Right hindlimb (tissue), 1 donor: Measurements from ENCODE around the gene NKAPD1.
"Not testable (repeated sequence)": the region's sequence is repeated elsewhere in the genome, so short reads cannot be mapped to it uniquely, and the experiment has no call there.

ENCODE experiments used
- DNase-seq: peaks from one replicate; pipeline ENCODE4 v3.0.0-alpha.2; 2018

The NKAPD1 gene

DNA sequence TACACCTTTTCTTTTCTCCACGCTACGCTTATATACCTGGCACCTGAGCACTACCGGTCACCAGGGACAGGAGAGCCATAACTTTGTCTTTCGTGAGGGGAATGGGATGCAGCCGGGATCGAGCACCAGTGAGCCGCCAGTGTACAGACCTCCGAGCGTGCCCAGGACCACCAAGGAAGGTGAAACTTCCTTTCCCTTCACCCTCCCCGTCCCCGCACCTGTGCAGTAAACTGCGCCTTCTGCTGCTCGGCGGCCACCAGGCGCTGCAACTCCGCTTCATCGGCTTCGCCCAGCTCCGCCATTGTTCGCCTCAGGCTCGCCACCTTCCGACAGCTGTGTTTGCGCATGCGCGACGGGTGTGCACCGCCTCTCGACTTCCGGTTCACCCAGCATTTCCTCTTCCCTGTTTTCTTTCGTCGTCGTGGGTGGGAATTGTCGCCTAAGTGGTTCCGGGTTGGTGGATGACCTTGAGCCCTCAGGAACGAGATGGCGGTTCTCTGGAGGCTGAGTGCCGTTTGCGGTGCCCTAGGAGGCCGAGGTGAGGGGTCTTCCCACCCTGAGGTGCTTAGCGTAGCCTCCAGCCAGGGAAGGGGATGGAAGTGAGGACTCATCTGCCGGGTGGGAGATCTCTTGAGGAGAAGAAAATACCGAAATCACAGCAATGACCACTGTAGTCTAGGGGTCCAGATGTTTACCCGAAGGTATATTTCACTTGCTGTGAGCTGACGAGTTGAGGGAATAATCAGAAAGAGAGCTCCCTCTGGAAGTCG lies 12.5 kb downstream of the NKAPD1 start, which contains the start of the genes SDHD and TIMM8B:
Gene SDHD, plus strand, starts transcription at position 452 of the 770 bp plus-strand sequence. Its CDS starts 35 bp downstream, at position 487.
Gene TIMM8B, minus strand, starts transcription at position 335 of the 770 bp plus-strand sequence. Its CDS starts 33 bp downstream, at position 302.
- DNase-seq: peak; percentile 97

DNA sequence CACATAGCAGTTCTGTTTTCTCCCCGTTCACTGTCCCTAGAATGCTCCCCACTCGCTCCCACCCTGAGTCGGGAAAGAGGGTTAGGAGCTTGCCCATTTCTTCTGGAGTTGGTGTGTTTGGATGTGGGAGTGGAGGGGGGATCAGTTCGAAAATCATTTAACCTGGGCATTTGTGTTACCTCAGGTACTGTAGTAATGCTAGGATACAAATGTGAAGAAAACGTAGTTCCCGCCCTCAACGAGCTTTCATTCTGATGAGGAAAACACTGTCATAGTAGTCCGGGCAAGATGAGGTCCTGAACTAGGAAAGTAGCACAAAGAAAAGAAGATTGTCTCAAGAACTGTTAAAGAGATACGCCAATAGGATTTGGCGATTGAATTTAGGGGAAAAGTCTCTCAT lies 13.1 kb downstream of the NKAPD1 start:
- DNase-seq: no peak

DNA sequence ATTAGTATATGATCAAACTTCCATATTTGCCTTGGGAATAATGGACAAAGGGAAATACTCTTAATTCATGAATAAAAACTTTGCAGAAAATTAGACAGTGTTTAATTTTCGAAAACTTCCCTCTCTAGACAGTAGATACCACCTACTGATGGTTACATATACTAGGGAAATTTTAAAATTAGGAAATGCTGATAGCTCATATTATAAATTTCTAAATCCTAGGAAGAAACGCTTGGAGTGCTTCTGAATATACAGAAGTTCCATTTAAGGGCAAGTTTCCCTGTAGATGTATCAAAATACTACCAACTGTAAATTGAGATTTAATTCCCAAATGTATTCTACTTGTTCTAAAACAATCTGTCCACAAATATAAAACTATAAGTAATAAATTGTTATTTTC lies 21.2 kb downstream of the NKAPD1 start:
- DNase-seq: not testable (repeated sequence)

DNA sequence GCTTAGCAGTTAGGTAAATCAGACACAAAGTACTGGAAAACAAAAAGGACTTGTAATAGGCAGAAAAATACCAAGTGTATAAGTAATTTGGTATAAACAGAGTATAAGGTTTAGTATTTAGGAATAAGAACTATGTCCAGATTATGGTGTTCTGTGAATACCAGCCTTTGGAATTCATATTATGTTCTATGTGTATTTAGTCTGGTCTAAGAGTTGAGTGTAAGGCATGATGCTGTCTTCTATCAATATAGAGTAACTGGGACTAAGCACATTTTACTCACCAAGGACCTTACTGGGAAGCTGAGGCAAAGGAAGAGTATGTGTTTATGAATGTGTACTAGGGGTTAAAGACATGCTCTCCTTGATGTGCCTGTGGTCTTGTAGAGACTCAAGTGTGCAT lies 22.1 kb downstream of the NKAPD1 start:
- no peak for DNase-seq

DNA sequence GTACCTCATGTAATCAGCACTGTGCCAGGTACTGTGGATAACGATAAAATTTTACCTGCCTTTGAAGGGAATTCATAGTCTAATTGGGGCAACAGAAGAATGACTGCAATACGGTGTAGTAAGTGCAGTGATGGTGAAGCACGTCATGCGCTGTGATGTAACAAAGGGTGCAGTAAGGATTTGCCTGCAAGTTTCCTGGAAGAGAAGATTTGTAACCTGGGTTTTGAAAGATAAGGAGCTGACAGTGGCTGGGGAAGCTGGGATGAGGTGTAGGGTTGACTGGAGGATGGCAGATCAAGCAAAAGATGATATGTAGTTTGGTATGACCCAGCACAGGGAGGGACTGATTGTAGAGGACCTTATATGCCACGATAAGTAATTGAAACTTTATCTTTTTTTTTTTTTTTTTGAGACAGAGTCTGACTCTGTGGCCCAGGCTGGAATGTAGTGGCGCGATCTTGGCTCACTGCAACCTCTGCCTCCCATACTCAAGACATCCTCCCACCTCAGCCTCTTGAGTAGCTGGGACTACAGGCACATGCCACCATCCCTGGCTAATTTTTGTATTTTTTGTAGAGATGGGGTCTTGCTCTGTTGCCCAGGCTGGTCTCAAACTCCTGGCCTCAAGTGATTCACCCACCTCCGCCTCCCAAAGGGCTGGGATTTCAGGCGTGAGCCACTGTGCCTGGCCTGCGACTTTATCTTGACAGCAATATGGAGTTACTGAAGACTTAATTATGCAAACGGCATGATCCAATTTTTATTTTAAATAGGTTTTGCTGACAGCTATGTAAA lies 23.8 kb downstream of the NKAPD1 start:
- no peak for DNase-seq

DNA sequence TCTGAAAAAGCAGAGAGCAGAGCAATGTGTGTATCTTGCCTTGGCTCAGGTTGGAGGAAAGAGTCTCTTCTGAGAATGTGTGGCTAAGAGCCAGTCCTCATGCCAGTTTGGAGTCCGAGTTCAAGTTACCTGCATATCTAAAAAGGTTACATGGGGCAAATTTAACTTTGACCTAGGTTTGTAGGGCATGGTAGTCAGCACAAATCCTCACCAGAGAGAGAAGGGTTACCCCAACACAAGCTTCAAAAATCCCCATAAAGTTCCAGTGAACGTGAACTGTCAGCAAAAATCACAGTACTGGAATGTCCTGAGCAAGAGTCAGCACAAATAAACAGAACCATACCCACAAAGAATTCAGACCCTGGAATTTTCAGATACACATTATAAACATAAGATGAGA lies 26.4 kb downstream of the NKAPD1 start:
- DNase-seq: no peak

DNA sequence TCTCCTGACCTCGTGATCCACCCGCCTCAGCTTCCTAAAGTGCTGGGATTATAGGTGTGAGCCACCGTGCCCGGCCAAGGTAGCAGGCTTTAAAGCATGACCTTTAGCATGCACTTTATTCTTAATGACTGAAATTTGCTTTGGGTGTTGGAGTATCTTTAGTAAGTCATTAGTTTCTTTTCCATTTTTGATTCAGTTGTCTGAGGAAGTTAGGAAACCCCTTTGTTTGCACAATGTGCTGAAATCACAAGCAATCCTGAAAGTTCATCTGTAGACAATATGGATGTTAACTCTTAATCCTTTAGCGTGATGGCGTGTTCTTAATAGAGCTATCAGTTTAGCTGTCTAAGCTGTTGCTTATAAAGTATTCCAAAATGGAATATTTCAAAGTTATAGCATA lies 29.3 kb downstream of the NKAPD1 start:
- DNase-seq: no peak

DNA sequence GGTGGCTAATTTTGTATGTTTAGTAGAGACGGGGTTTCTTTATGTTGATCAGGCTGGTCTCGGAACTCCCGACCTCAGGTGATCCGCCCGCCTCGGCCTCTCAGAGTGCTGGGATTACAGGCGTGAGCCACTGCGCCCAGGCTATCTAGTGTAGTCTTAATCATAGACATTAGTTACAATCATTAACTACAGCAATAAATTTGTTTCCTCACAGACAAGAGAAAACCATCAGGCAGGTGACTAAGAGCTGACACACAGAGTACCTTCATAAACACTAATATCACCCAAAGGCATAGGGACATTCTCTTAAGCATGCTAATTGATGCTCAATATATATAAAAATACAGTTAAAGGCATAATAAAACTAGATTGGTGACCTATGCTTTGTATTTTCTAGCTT lies 32.0 kb downstream of the NKAPD1 start:
- DNase-seq: no peak

DNA sequence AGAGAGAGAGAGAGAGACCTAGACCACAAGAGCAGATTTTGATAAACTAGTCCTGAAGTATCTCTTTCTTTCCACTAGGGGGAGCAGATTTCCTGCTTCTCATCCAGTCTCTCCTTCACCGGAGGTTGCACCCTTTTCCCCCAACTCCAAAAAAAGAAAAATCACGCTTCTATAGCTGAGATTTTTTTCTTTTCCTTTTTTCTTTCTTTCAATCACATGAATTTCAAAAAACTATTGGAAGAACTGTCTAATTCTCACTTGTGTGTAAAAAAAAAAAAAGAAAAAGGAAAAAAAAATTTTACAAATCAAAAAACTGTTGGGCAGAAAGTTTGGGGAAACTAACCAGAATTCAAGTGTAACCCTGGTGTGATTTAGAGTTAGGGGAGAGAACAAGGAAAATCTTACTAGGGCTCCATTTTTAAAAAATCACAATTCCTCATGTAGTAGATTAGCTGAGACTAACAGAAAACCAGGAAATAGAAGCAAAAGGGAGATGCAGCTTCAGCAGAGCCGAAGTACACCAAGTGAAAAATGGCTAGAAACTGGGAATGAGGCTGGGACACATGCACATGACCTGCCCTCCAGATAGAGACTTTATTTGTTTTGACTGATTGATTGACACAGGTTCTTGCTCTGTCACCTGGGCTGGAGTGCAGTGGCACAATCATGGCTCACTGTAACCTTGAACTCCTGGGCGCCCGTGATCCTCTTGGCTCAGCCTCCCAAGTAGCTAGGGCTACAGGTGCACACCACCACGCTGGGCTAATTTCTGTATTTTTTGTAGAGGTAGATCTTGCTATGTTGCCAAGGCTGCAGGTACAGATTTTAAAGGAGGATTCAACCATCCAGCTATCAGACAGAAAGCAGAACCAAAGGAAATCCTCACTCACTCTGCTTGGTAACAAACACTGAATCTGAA lies 39.7 kb downstream of the NKAPD1 start:
- DNase-seq: no peak

DNA sequence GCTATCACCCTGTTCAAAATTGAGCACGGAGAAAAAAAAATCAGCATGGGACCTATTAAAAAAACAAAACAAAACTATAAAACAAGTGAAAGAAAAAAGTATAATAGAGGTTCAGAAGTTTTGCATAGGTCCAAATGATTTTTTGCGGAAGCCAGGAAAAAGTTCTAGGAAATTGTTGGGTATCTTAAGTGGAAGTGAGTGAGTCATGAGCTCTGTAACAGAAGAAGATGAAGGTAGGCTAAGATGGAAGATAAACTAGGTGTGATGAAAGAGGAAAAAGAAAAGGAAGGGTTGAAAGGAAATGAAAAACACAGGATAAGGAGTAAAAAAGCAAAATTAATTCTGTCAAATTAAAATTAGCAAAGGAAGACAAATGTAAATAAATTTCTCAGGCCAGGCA lies 40.4 kb downstream of the NKAPD1 start:
- no peak for DNase-seq

DNA sequence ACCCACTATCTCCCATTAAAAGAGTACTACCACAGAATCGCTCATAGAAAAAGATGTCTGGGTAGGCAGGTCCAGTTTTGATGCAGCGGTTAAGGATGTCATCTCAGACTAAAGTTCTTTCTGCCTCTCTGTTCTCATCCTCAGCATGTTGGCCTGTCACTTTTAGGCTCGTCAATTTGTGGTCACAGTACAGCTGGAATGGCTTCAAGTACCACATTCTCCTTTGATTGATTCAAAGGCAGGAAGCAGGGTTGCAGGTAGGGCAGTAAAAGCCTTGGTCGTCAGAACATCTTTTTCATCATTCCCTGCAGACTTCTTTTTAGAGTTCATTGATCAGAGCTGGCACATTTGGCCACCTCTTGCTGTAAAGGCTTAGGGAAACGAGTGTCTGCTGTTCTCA lies 41.3 kb downstream of the NKAPD1 start:
- no peak for DNase-seq

DNA sequence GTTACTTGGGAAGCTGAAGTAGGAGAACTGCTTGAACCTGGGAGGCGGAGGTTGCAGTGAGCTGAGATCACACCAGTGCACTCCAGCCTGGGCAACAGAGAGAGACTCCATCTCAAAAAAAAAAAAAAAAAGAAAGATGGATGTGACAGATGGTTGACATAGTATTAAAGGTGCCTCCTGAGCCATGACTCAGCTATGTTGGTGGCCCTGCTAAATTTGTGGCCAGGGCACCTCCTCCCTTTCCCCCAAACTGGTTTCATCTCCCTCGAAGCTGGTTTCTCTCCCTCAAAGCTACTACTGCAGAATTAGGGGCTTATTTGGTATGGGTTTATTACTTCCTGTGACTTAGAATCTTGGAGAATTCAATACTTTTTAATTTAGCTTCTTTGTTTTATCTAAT lies 44.1 kb downstream of the NKAPD1 start:
- DNase-seq: no peak

DNA sequence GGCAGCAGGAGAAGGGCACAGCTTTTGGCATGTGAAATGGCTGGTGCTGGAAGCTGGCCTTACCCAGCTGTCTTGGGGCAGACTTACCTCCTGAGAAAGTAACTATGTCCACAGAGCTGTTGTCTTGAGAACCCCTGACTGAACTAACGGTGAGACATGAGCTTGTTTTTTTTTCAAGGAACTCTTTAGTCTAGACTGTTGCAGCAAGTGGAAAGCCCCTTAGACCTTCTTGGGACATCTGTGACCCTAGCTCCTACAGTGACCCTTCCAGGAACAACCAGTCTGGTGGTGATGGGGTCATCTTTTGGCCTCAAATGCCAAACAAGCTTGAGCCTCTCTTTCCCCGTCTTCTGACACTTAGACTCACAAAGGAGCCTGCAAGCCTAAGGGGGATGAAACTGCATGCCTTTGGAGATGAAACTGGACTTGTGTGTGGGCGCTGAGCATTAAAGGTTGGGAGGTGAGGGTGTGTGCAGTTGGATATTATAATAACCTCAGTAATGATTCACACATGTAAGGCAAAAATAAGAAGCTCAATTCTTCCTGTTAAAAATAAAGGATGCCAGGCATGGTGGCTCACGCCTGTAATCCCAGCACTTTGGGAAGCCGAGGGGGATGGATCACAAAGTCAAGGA lies 48.0 kb downstream of the NKAPD1 start:
- no peak for DNase-seq

DNA sequence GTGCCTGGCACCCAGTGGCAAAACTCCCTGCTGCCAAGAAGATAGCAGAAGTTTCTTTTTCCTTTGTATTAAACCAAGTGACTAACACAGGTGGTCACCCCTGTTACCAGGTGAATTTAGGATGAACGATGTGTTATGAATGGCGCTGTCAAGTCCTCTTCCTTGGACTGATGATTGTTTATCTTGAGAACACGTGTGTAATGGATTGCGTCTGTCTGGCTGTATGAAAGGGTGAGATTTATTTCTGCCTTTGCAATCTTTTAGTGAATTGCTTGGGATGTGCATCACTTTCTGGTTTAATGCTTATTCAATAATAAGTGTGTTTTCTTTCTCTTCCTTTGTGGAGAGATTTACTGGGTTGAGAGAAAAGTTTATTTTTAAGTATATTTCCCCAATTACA lies 49.0 kb downstream of the NKAPD1 start:
- no peak for DNase-seq

DNA sequence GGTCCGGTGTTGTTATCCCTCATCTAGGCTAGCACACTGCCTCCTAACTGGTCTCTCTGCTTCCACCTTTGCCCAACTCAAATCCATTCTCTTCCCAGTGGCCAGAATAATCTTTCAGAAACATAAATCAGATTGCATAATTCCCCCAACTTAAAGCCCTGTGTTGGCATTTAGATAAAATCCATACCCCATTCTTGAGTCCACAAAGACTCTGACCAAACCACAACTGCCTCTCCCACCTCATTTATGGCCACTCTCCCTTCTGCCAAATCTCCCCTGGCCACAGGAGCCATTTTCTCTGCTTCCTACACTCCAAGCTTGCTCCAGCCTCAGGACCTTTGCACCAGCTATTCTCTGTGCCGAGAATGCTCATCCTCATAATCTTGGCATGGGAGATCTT lies 53.0 kb downstream of the NKAPD1 start:
- DNase-seq: no peak

DNA sequence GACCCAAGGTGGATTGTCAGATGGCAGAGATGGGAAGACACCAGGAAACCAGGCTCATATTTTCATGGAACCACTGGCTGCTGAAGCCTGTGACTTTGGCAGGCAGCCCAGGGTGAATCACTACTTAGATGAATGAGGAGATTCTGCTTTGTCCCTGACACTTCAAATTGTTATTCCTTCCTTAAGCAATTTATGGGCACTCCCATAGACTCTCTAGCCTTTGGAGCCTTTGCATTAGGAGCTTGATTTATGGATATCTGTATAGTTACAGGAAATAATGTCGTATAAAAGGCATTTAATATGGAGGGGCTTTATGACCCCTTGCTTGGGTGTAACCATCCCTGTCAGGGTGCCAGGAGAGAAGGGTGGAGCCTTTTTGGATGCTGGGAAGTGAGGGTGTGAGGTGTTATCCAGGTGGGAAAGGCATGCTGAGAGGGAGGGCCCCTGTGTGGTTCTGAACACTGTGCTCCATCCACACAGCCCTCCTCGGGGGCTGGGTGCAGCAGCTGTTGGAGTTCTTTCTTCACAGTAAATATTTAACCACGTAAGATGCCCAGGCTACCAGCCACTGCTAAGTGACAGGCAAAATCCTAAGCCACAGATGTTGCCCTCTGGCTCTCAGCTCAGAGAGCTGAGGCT lies 54.5 kb downstream of the NKAPD1 start:
- no peak for DNase-seq

DNA sequence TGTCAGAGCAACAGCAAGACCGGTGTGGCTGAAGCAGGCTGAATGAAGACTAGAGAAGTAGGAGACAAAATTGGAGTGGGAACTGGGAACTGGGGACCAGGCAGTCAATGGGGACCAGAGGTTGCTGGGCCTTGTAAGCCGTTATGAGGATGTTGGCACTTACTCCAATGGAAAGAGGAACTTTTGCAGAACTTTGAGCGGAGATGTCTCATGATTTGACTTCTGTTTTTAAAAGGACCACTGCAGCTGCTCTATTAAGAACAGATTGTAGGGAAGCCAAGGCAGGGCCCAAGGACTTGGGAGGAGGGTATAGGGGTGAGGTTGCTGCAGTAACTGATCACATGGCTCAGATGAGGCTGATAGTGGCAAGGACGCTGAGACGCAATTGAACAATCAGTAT lies 55.6 kb downstream of the NKAPD1 start:
- no peak for DNase-seq

DNA sequence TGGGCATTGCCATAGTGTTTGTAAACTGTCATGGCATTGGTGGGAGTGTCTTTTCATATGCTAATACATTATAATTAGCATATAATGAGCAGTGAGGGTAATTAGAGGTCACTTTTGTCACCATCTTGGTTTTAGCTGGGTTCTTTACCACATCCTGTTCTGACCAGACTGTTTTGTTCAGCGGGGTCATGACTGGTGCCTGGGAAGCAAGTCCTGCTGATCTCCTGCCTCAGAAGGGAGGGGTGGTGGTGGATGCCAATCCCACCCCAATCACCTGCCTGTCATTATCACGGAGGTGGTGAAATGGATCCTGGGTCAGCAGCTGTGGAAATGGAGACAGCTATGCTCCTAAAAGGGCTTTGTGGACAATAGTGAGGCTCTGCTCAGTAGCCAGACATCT lies 58.6 kb downstream of the NKAPD1 start:
- DNase-seq: no peak

DNA sequence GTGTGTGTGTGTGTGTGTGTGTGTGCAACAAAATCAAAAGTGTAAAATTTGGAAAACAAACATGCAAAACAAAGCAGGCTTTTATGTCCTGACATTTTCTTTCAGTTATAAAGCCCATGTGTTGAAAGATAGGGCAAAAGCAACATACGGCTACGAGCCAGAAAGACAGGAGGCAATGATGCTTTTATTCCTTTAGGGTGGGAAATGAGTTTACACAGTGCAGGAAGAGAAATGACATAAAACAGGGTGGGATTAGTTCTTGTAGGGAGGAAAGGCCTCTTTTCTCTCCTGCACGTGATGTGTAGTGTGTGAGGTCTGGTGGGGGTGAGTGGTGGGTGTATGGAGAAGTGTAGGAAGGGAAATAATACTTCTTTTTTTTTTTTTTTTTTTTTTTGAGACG lies 60.4 kb downstream of the NKAPD1 start:
- DNase-seq: no peak
